Measurements from ENCODE around the gene MRPL53.

Gene MRPL53

DNA sequence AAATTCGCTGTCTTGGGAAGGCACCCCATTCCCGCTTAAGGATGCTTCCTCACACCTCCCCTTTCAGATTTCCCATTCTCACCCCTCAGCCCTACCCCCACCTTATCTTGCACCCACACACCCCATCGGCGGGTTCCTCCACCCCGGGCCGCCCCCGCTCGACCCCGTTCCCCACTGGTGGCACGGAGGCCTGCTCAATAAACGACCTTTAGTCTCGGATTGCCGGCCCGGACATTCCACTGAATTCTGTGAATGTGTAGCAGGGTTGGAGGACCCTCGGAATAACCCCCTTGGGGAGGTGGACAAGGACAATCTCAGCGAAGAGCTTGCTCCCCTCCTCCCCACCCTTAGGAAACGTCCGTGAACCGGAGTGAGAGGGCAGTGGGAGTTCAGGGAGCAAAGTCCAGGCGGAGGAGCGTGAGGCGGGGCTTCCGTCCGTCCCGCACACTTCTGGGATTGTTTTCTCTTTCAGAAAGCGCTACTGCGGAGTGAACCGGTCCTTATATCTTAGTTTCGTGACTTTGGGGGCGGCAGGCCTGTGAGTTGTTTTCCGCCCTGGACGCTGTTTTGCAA, 29.8 kb upstream of the MRPL53 start:
- Histone ChIP-seq H3K27me3 (ENCODE audit: insufficient read depth, poor library complexity, severe bottlenecking) (peaks cover 60% of the 10 kb centered on the region), H3K27ac (replicated peaks) (no peak overlapping the region), H3K4me3 (replicated peaks; ENCODE audit: insufficient read depth, low read length) (peak overlapping the region; percentile 27)
- TF ChIP-seq, protein P1, sequence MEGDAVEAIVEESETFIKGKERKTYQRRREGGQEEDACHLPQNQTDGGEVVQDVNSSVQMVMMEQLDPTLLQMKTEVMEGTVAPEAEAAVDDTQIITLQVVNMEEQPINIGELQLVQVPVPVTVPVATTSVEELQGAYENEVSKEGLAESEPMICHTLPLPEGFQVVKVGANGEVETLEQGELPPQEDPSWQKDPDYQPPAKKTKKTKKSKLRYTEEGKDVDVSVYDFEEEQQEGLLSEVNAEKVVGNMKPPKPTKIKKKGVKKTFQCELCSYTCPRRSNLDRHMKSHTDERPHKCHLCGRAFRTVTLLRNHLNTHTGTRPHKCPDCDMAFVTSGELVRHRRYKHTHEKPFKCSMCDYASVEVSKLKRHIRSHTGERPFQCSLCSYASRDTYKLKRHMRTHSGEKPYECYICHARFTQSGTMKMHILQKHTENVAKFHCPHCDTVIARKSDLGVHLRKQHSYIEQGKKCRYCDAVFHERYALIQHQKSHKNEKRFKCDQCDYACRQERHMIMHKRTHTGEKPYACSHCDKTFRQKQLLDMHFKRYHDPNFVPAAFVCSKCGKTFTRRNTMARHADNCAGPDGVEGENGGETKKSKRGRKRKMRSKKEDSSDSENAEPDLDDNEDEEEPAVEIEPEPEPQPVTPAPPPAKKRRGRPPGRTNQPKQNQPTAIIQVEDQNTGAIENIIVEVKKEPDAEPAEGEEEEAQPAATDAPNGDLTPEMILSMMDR (IDR thresholded peaks at IDR 0.05; ENCODE audit: insufficient read depth, low read length): no peak
- no peak for TF ChIP-seq POLR2AphosphoS5 (IDR thresholded peaks at IDR 0.05; ENCODE audit: low read depth)
- DNase-seq (ENCODE audit: low read depth in 1 of 2, low spot score in 1 of 2): no peak

DNA sequence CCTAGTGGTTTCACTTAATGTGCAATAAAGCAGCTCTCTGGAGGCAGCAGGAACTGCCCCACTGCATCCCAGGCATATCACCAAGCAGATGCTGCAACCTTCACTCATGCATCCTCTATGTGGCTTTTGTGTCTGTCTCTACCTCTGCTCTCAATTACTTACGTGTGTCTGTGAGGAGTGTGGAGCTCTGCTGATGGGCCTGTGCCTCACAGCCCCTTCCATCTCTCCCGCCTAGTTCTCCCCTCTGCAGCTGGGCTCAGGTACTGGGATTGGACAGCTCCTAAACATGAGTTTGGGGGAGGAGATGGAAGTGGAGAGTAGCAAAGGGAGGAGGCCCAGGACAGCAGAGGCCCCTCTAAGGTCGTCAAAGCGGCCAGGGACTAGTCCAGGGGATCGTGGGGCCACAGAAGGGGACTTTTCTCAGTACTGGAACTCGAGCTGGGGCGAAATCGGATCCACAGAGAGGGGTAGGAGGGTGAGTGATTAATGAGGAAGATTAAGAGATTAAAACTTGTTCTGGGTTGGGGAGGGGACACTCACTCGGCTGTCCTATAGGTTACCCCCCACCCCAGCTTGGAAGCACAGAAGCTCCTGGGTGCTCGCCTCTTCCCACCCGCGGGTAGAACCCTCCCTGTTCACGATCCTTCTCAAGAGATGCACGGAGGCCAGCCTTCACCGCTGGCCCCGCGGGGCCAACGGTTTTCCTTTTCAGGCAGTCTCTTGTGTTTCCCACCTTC, 29.0 kb upstream of the MRPL53 start:
- no peak for DNase-seq (ENCODE audit: low read depth in 1 of 2, low spot score in 1 of 2)
- no peak overlapping the region for H3K27ac ChIP-seq (replicated peaks)
- TF ChIP-seq GABPA (IDR thresholded peaks at IDR 0.05; ENCODE audit: low read depth) (no peak), SPI1 (IDR thresholded peaks at IDR 0.05; ENCODE audit: borderline replicate concordance, low read depth) (no peak)
- TF ChIP-seq, protein P2, sequence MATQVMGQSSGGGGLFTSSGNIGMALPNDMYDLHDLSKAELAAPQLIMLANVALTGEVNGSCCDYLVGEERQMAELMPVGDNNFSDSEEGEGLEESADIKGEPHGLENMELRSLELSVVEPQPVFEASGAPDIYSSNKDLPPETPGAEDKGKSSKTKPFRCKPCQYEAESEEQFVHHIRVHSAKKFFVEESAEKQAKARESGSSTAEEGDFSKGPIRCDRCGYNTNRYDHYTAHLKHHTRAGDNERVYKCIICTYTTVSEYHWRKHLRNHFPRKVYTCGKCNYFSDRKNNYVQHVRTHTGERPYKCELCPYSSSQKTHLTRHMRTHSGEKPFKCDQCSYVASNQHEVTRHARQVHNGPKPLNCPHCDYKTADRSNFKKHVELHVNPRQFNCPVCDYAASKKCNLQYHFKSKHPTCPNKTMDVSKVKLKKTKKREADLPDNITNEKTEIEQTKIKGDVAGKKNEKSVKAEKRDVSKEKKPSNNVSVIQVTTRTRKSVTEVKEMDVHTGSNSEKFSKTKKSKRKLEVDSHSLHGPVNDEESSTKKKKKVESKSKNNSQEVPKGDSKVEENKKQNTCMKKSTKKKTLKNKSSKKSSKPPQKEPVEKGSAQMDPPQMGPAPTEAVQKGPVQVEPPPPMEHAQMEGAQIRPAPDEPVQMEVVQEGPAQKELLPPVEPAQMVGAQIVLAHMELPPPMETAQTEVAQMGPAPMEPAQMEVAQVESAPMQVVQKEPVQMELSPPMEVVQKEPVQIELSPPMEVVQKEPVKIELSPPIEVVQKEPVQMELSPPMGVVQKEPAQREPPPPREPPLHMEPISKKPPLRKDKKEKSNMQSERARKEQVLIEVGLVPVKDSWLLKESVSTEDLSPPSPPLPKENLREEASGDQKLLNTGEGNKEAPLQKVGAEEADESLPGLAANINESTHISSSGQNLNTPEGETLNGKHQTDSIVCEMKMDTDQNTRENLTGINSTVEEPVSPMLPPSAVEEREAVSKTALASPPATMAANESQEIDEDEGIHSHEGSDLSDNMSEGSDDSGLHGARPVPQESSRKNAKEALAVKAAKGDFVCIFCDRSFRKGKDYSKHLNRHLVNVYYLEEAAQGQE (IDR thresholded peaks at IDR 0.05; ENCODE audit: insufficient replicate concordance, low read depth): peak; percentile 68
- TF ChIP-seq, protein P1 (IDR thresholded peaks at IDR 0.05; ENCODE audit: insufficient read depth, low read length): no peak
- peaks cover 60% of the 10 kb centered on the region for H3K27me3 ChIP-seq (ENCODE audit: insufficient read depth, poor library complexity, severe bottlenecking)
- H3K4me3 ChIP-seq (replicated peaks; ENCODE audit: insufficient read depth, low read length): no peak overlapping the region

DNA sequence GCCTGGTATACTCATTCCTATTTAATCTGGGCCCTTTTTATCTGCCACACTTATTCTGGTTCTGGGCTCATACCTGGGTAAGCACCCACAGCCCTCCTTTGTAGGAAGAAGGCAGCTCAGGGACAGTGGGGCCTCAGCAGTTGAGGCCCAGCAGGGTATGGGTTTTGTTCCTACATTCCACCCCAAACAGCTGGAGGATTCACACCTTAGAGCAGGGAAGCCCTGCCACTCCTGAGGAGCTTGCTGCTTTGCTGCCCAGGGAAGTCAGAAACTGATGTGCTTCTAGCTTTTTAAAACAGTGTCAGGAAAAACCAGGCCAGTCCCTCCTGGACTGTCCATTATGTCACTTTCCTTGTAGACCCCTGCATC, 28.1 kb upstream of the MRPL53 start:
- H3K27me3 ChIP-seq (ENCODE audit: insufficient read depth, poor library complexity, severe bottlenecking): peaks cover 60% of the 10 kb centered on the region
- no peak overlapping the region for H3K27ac ChIP-seq (replicated peaks)
- TF ChIP-seq, protein P2 (IDR thresholded peaks at IDR 0.05; ENCODE audit: insufficient replicate concordance, low read depth): no peak
- TF ChIP-seq SPI1 (IDR thresholded peaks at IDR 0.05; ENCODE audit: borderline replicate concordance, low read depth) (no peak), POLR2AphosphoS5 (IDR thresholded peaks at IDR 0.05; ENCODE audit: low read depth) (no peak), GABPA (IDR thresholded peaks at IDR 0.05; ENCODE audit: low read depth) (no peak)
- TF ChIP-seq, protein P1 (IDR thresholded peaks at IDR 0.05; ENCODE audit: insufficient read depth, low read length): no peak
- H3K4me3 ChIP-seq (replicated peaks; ENCODE audit: insufficient read depth, low read length): no peak overlapping the region
- DNase-seq (ENCODE audit: low read depth in 1 of 2, low spot score in 1 of 2): no peak
